H1 (cell line): ENCODE measurements around the gene UBE2O. TPM values are rescaled to one million over a fixed set of nuclear protein-coding genes. Genes with fewer than 3 reads are reported as not detected.

ENCODE experiments used
- CTCF ChIA-PET: fragments of 300-600 bp; sonication (Branson Sonifier 250); formaldehyde crosslinking; loops from one replicate; lab custom pipeline; 2021; ENCODE audit not compliant: partially characterized antibody; lab: Charles Lee
- POLR2A ChIA-PET: fragments of 300-600 bp; sonication (Branson Sonifier 250); formaldehyde crosslinking; loops from one replicate; lab custom pipeline; 2021; ENCODE audit warnings: inconsistent platforms; ENCODE audit not compliant: partially characterized antibody; lab: Charles Lee
- DNase-seq, 2 experiments: peaks; one replicate each; pipeline versions ENCODE4 v3.0.0 to v3.0.0-alpha.2; 2010 to 2022; ENCODE audit warnings: low spot score in 2 of 2, low read depth in 1 of 2, mixed read lengths in 1 of 2
- FAIRE-seq: peaks from 2 replicates; lab custom pipeline; 2011; peaks lifted over from hg19 to GRCh38; lab: Jason Lieb, UNC
- H2AFZ ChIP-seq: 2 replicates; pipeline ENCODE4 v1.8.1; 2012; ENCODE audit warnings: low read length, inconsistent platforms
- H2AK5ac ChIP-seq: 2 replicates; pipeline ENCODE4 v1.6.1; 2013; ENCODE audit warnings: low read depth, low read length
- H2BK120ac ChIP-seq: replicated peaks from 2 replicates; pipeline ENCODE3; 2013; ENCODE audit warnings: low read depth, low read length, inconsistent platforms
- H2BK12ac ChIP-seq: 2 replicates; pipeline ENCODE4 v1.6.1; 2013; ENCODE audit warnings: low read depth, low read length
- H2BK15ac ChIP-seq: 2 replicates; pipeline ENCODE4 v1.6.1; 2013; ENCODE audit warnings: low read length
- H2BK20ac ChIP-seq: 2 replicates; pipeline ENCODE4 v1.6.1; 2013; ENCODE audit warnings: low read length
- H2BK5ac ChIP-seq: 2 replicates; pipeline ENCODE4 v1.6.1; 2013; ENCODE audit warnings: low read depth, low read length
- H3K14ac ChIP-seq: 2 replicates; pipeline ENCODE4 v1.6.1; 2013; ENCODE audit warnings: inconsistent platforms; ENCODE audit not compliant: insufficient read length
- H3K18ac ChIP-seq: 2 replicates; pipeline ENCODE4 v1.6.1; 2013; ENCODE audit warnings: low read length; ENCODE audit errors: extremely low read depth
- H3K23ac ChIP-seq: 2 replicates; pipeline ENCODE4 v1.6.1; 2013; ENCODE audit warnings: inconsistent platforms; ENCODE audit not compliant: insufficient read length
- H3K23me2 ChIP-seq: 2 replicates; pipeline ENCODE4 v1.6.1; 2013; ENCODE audit warnings: low read depth, low read length
- H3K27ac ChIP-seq: 2 replicates; pipeline ENCODE4 v1.6.1; 2011; ENCODE audit warnings: low read depth, low read length, inconsistent platforms
- H3K27me3 ChIP-seq, 4 experiments: replicated peaks in 1 of 4; 1 replicate in 1 of 4; 2 replicates in 3 of 4; pipeline versions ENCODE4 v1.6.1 to v1.8.1; 2011 to 2013; ENCODE audit warnings: low read length in 3 of 4, mild to moderate bottlenecking in 3 of 4, inconsistent platforms in 2 of 4, mixed read lengths in 2 of 4, moderate library complexity in 1 of 4; ENCODE audit not compliant: control insufficient read depth in 3 of 4, insufficient read depth in 3 of 4; ENCODE audit errors: extremely low read depth in 1 of 4
- H3K36me3 ChIP-seq, 4 experiments: 2 replicates each; pipeline versions ENCODE4 v1.6.1 to v1.8.1; 2011 to 2013; ENCODE audit warnings: mild to moderate bottlenecking in 4 of 4, low read length in 3 of 4, moderate library complexity in 2 of 4, control low read depth in 1 of 4, inconsistent platforms in 1 of 4; ENCODE audit not compliant: insufficient read depth in 4 of 4, control insufficient read depth in 2 of 4
- H3K4ac ChIP-seq: replicated peaks from 2 replicates; pipeline ENCODE3; 2013; ENCODE audit warnings: low read length, low read depth, mixed read lengths, inconsistent platforms; ENCODE audit not compliant: insufficient read length
- H3K4me1 ChIP-seq, 4 experiments: replicated peaks in 1 of 4; 1 replicate in 1 of 4; 2 replicates in 3 of 4; pipeline versions ENCODE4 v1.6.1 to v1.8.1; 2011 to 2013; ENCODE audit warnings: low read length in 3 of 4, inconsistent platforms in 2 of 4, mixed read lengths in 1 of 4; ENCODE audit not compliant: insufficient read depth in 4 of 4, control insufficient read depth in 3 of 4
- H3K4me2 ChIP-seq, 2 experiments: 2 replicates each; pipeline versions ENCODE4 v1.6.1 to v1.8.1; 2011 to 2013; ENCODE audit warnings: low read depth in 2 of 2, low read length in 2 of 2, control low read depth in 1 of 2, inconsistent platforms in 1 of 2, mild to moderate bottlenecking in 1 of 2; ENCODE audit not compliant: insufficient read depth in 1 of 2
- H3K4me3 ChIP-seq, 4 experiments: fragments of 200-600, 300-600 bp in 1 of 4; sonication (generic), shearing (Covaris generic), sonication (Bioruptor Twin) in 1 of 4; 2 replicates each; pipeline versions ENCODE4 v1.5.1 to v1.8.1; 2011 to 2016; ENCODE audit warnings: low read length in 4 of 4, low read depth in 3 of 4, control low read depth in 2 of 4, inconsistent platforms in 2 of 4, mild to moderate bottlenecking in 2 of 4, mixed read lengths in 1 of 4, moderate library complexity in 1 of 4; ENCODE audit not compliant: insufficient read depth in 2 of 4; ENCODE audit errors: extremely low read depth in 1 of 4
- H3K56ac ChIP-seq: replicated peaks from 2 replicates; pipeline ENCODE3; 2013; ENCODE audit warnings: low read depth, mild to moderate bottlenecking, mixed read lengths, low read length, inconsistent platforms; ENCODE audit not compliant: insufficient read length
- H3K79me1 ChIP-seq: 2 replicates; pipeline ENCODE4 v1.6.1; 2013; ENCODE audit warnings: low read depth, low read length, control low read depth
- H3K79me2 ChIP-seq, 2 experiments: 2 replicates each; pipeline versions ENCODE4 v1.6.1 to v1.8.1; 2012 to 2013; ENCODE audit warnings: low read length in 2 of 2, mild to moderate bottlenecking in 2 of 2, inconsistent platforms in 1 of 2; ENCODE audit not compliant: insufficient read depth in 2 of 2, control insufficient read depth in 1 of 2
- H3K9ac ChIP-seq, 4 experiments: replicated peaks in 1 of 4; 1 replicate in 1 of 4; 2 replicates in 3 of 4; pipeline versions ENCODE4 v1.6.1 to v1.8.1; 2011 to 2013; ENCODE audit warnings: low read depth in 3 of 4, low read length in 3 of 4, control low read depth in 2 of 4, mild to moderate bottlenecking in 2 of 4, moderate library complexity in 2 of 4, inconsistent platforms in 1 of 4; ENCODE audit errors: extremely low read depth in 1 of 4
- H3K9me3 ChIP-seq, 2 experiments: 2 replicates each; pipeline versions ENCODE4 v1.6.1 to v1.8.1; 2012 to 2013; ENCODE audit warnings: mild to moderate bottlenecking in 2 of 2, moderate library complexity in 2 of 2, control low read depth in 1 of 2, inconsistent platforms in 1 of 2, low read depth in 1 of 2, low read length in 1 of 2, mixed read lengths in 1 of 2; ENCODE audit not compliant: insufficient read depth in 2 of 2
- H4K20me1 ChIP-seq, 2 experiments: replicated peaks in 1 of 2; 2 replicates each; pipeline versions ENCODE3 to v1.8.1; 2011 to 2013; ENCODE audit warnings: inconsistent platforms in 2 of 2, low read length in 2 of 2, mild to moderate bottlenecking in 1 of 2; ENCODE audit not compliant: insufficient read depth in 2 of 2, control insufficient read depth in 1 of 2
- H4K5ac ChIP-seq: 2 replicates; pipeline ENCODE4 v1.6.1; 2013; ENCODE audit warnings: low read length, low read depth, mixed read lengths, inconsistent platforms; ENCODE audit not compliant: insufficient read length
- H4K8ac ChIP-seq: 2 replicates; pipeline ENCODE4 v1.8.0; 2013; ENCODE audit warnings: mild to moderate bottlenecking, moderate library complexity, low read length, inconsistent platforms; ENCODE audit not compliant: insufficient read depth; ENCODE audit errors: extremely low read depth
- H4K91ac ChIP-seq: replicated peaks from 2 replicates; pipeline ENCODE3; 2013; ENCODE audit warnings: low read length, mixed read lengths, inconsistent platforms; ENCODE audit not compliant: insufficient read length
- ATF3 ChIP-seq: IDR thresholded peaks from 2 replicates; pipeline ENCODE4 v1.6.1; 2011; ENCODE audit warnings: low read depth, mild to moderate bottlenecking, low read length; ENCODE audit not compliant: insufficient read depth
- CEBPB ChIP-seq: IDR thresholded peaks from 2 replicates; pipeline ENCODE4 v1.6.1; 2012; ENCODE audit warnings: low read depth, low read length
- CREB1 ChIP-seq: IDR thresholded peaks from 2 replicates; pipeline ENCODE4 v1.6.1; 2012; ENCODE audit warnings: inconsistent platforms
- E2F6 ChIP-seq: IDR thresholded peaks from 2 replicates; pipeline ENCODE4 v1.6.1; 2012; ENCODE audit warnings: inconsistent platforms
- EZH2 ChIP-seq: fragments of 200-600 bp; sonication (generic); IDR thresholded peaks from 2 replicates; pipeline ENCODE4 v1.7.1; 2012; ENCODE audit warnings: low read depth, mild to moderate bottlenecking, moderate library complexity, low read length, inconsistent platforms; ENCODE audit not compliant: severe bottlenecking
- KDM1A ChIP-seq: fragments of 200-600, 300-600 bp; sonication (generic); IDR thresholded peaks from 2 replicates; pipeline ENCODE4 v1.7.1; 2016; ENCODE audit warnings: mild to moderate bottlenecking, low read length, borderline replicate concordance
- RBBP5 ChIP-seq: IDR thresholded peaks from 2 replicates; pipeline ENCODE4 v1.7.1; 2012; ENCODE audit warnings: low read depth, mild to moderate bottlenecking, inconsistent platforms, low read length, moderate library complexity, borderline replicate concordance
- SUZ12 ChIP-seq: fragments of 200-600 bp; sonication (generic); IDR thresholded peaks from 2 replicates; pipeline ENCODE4 v1.6.1; 2012; ENCODE audit warnings: mild to moderate bottlenecking, inconsistent platforms, low read length, moderate library complexity, mixed read lengths
- TCF12 ChIP-seq: IDR thresholded peaks from 2 replicates; pipeline ENCODE4 v1.6.1; 2011; ENCODE audit warnings: low read depth, mild to moderate bottlenecking, low read length
- WGBS, 2 experiments: shearing (Covaris generic) in 1 of 2; methylation state at CpG; one replicate each; pipeline versions ENCODE4 v1.1.6 to v1.1.7; 2013 to 2015; ENCODE audit warnings: low lambda C conversion rate in 2 of 2, mixed read lengths in 2 of 2, inconsistent platforms in 1 of 2, low coverage in 1 of 2, missing lambda C conversion rate in 1 of 2; ENCODE audit not compliant: insufficient replicate concordance in 2 of 2, insufficient coverage in 1 of 2, insufficient read length in 1 of 2; ENCODE audit errors: extremely low coverage in 1 of 2, missing lambda C conversion rate in 1 of 2; 5-methylcytosine and 5-hydroxymethylcytosine counted together
- polyA plus RNA-seq, 7 experiments: library from polyadenylated mRNA; depleted of rRNA in 3 of 7; stranded (reverse) in 5 of 7; unstranded in 2 of 7; fragments of >200 nt in 5 of 7; fragments of 200-250 nt in 2 of 7; gene quantifications; 1 replicate in 5 of 7; 2 replicates in 1 of 7; 4 replicates in 1 of 7; pipeline versions ENCODE4 v1.2.1 to v1.2.3, GENCODE V29; 2011 to 2013; ENCODE audit warnings: missing spikeins in 2 of 7, mixed read lengths in 2 of 7
- total RNA-seq: library from RNA; stranded (reverse); fragmentation: NEBNext Ultra II Directional; extraction: Animal tissue kit (Norgen Biotek cat#: 25700); gene quantifications from 2 replicates; pipeline ENCODE4 v1.2.1, GENCODE V29; 2021

Gene UBE2O
- total and polyA plus RNA-seq, 2 of the 8 experiments (the other 6 are each of a cell fraction or from before 2014, with no cell fraction given): 24.4 to 63.0 TPM

- peaks cover 18 to 47% (median 33%) of the 10 kb centered on the region in 4 experiments; a peak in 6 of 7 replicates for H3K27me3 ChIP-seq
- peak; percentile 91 for TF ChIP-seq EZH2
- TF ChIP-seq KDM1A: no peak
- no peak for TF ChIP-seq ATF3
- no peak for TF ChIP-seq TCF12
- TF ChIP-seq SUZ12: peak; percentile 71
- 0 out of 2 replicates have a peak, but pooled peaks have one; percentile 18 for TF ChIP-seq RBBP5
- TF ChIP-seq CREB1: no peak
- no peak for TF ChIP-seq CEBPB
- TF ChIP-seq E2F6: no peak
These were observed 67.7 kb downstream of the UBE2O start for GRCh38 chr17:76384987-76385891.

More at GRCh38 chr17:76384987-76385891, 67.7 kb downstream of the UBE2O start:
- H3K23ac ChIP-seq: no peak overlapping the region
- H2BK5ac ChIP-seq: no peak overlapping the region
- H4K91ac ChIP-seq: no peak overlapping the region
- H3K23me2 ChIP-seq: peaks cover 23% of the 10 kb centered on the region
- WGBS, 2 experiments: 13% methylated on average over 39 of the region's 74 CpGs; no CpG with 5 or more reads in 1 of the 2 experiments
- H3K4me1 ChIP-seq: peaks cover 5 to 49% (median 28%) of the 10 kb centered on the region in 4 experiments
- H3K9me3 ChIP-seq: no peaks in the 10 kb centered on the region
- H3K9ac ChIP-seq: no peak overlapping the region
- no peak overlapping the region; the same call in 1 of the 2 replicates for H4K8ac ChIP-seq
- H3K18ac ChIP-seq: peak overlapping the region; percentile 32
- peak overlapping the region; percentile 92 to 95 for H3K4me2 ChIP-seq
- H3K14ac ChIP-seq: no peak overlapping the region
- H3K56ac ChIP-seq: no peak overlapping the region
- peak overlapping the region; percentile 5 for H3K4ac ChIP-seq
- H4K5ac ChIP-seq: no peak overlapping the region
- H2BK20ac ChIP-seq: no peak overlapping the region
- FAIRE-seq (no peak), DNase-seq (peak in 1 of 2 experiments; percentile 74)
- H2BK120ac ChIP-seq: no peak overlapping the region
- H3K36me3 ChIP-seq: peaks cover 0 to 2% (median under 1%) of the 10 kb centered on the region in 4 experiments; a peak in 1 of 8 replicates
- no peak overlapping the region for H2AK5ac ChIP-seq
- peak overlapping the region; percentile 39; the same call in 1 of the 2 replicates for H2BK12ac ChIP-seq
- no peaks in the 10 kb centered on the region; the same call in 1 of the 2 replicates for H3K79me1 ChIP-seq
- H3K79me2 ChIP-seq: no peaks in the 10 kb centered on the region
- H4K20me1 ChIP-seq: peaks cover 0 to 4% of the 10 kb centered on the region in 2 experiments
- H3K27ac ChIP-seq: no peak overlapping the region
- CTCF ChIA-PET: interaction anchor here (0.6 to 28.1 kb wide), 33 partner anchors 9 to 504 kb away, joined by 3 to 635 read pairs (median 6); partner anchors contain the start of genes FBF1, PRPSAP1, QRICH2 and UBE2O
- no peak overlapping the region; the same call in 1 of the 2 replicates for H2AFZ ChIP-seq
- POLR2A ChIA-PET: interaction anchor here (0.6 to 4.0 kb wide), 6 partner anchors 20 to 408 kb away, joined by 3 to 15 read pairs (median 6); partner anchors contain the start of gene PRPSAP1
- no peak overlapping the region for H2BK15ac ChIP-seq
- peak overlapping the region; percentile 39 to 80 (median 60); a peak in 7 of 8 replicates for H3K4me3 ChIP-seq
